Measurements from ENCODE around the gene PLPPR2. TPM values are rescaled to one million over a fixed set of nuclear protein-coding genes. Genes with fewer than 3 reads are reported as not detected.

Gene PLPPR2
- polyA plus RNA-seq, 2 of the 4 experiments (the other 2 are of a cell fraction) = 5.6 to 9.7 TPM

- TF ChIP-seq ELK1 (IDR thresholded peaks at IDR 0.05; ENCODE audit: low read depth, low read length) (no peak), CHD2 (IDR thresholded peaks at IDR 0.05; ENCODE audit: low read length, partially characterized antibody) (no peak), BCL3 (IDR thresholded peaks at IDR 0.05) (0 out of 3 replicates have a peak, but pooled peaks have one; percentile 61), RARB (CRISPR knock-in tag; IDR thresholded peaks at IDR 0.05) (no peak), HOXB5 (CRISPR knock-in tag; IDR thresholded peaks at IDR 0.05) (no peak), SREBF2 (IDR thresholded peaks at IDR 0.05) (no peak), MAX (IDR thresholded peaks at IDR 0.05) (peak; percentile 53; the same call in 1 of the 2 replicates), E2F6 (IDR thresholded peaks at IDR 0.05; ENCODE audit: borderline replicate concordance, low read depth) (no peak), FOSB (CRISPR knock-in tag; IDR thresholded peaks at IDR 0.05) (no peak), EHF (CRISPR knock-in tag; IDR thresholded peaks at IDR 0.05) (no peak), CTCF (IDR thresholded peaks at IDR 0.05) (no peak), MAZ (IDR thresholded peaks at IDR 0.05; ENCODE audit: borderline replicate concordance, low read depth, low read length) (no peak), MYC (IDR thresholded peaks at IDR 0.05; ENCODE audit: borderline replicate concordance, low read length) (0 out of 2 replicates have a peak, but pooled peaks have one; percentile 28), HOXA7 (CRISPR knock-in tag; IDR thresholded peaks at IDR 0.05) (no peak), TP53 (CRISPR knock-in tag; IDR thresholded peaks at IDR 0.05) (0 out of 2 replicates have a peak, but pooled peaks have one; percentile 6), RAD21 (conservative IDR thresholded peaks at IDR 0.05 in 1 of 2, IDR thresholded peaks at IDR 0.05 in 1 of 2) (no peak), ZNF302 (CRISPR knock-in tag; IDR thresholded peaks at IDR 0.05) (no peak), EHMT2 (IDR thresholded peaks at IDR 0.05; ENCODE audit: low read depth) (no peak), MAFK (IDR thresholded peaks at IDR 0.05; ENCODE audit: partially characterized antibody) (no peak), TFCP2L1 (CRISPR knock-in tag; IDR thresholded peaks at IDR 0.05) (no peak), FOSL2 (IDR thresholded peaks at IDR 0.05) (no peak), FOSL2 (CRISPR knock-in tag; IDR thresholded peaks at IDR 0.05) (no peak), KDM1A (IDR thresholded peaks at IDR 0.05; ENCODE audit: low read depth) (no peak; the same call in 1 of the 2 replicates), CEBPB (IDR thresholded peaks at IDR 0.05) (peak in 1 of 2 experiments; percentile 12; a peak in 1 of 4 replicates), PHF8 (IDR thresholded peaks at IDR 0.05; ENCODE audit: borderline replicate concordance, low read depth) (peak; percentile 93), FOXS1 (CRISPR knock-in tag; IDR thresholded peaks at IDR 0.05) (no peak), BHLHE40 (IDR thresholded peaks at IDR 0.05; ENCODE audit: low read depth, low read length) (no peak)
Observed at GRCh38 chr19:11374433-11375142, 19.4 kb downstream of the PLPPR2 start, which contains the start of gene SWSAP1 (continued).
